NT2/D1 (cell line): ENCODE results near the gene KCNH2.

Experiments
- YY1 ChIP-seq: IDR thresholded peaks from 2 replicates; pipeline ENCODE4 v1.6.1; 2011; ENCODE audit not compliant: insufficient read length, insufficient read depth
- ZNF274 ChIP-seq: IDR thresholded peaks from 2 replicates; pipeline ENCODE4 v1.6.1; 2011; ENCODE audit warnings: mild to moderate bottlenecking, low read depth, low read length

DNA sequence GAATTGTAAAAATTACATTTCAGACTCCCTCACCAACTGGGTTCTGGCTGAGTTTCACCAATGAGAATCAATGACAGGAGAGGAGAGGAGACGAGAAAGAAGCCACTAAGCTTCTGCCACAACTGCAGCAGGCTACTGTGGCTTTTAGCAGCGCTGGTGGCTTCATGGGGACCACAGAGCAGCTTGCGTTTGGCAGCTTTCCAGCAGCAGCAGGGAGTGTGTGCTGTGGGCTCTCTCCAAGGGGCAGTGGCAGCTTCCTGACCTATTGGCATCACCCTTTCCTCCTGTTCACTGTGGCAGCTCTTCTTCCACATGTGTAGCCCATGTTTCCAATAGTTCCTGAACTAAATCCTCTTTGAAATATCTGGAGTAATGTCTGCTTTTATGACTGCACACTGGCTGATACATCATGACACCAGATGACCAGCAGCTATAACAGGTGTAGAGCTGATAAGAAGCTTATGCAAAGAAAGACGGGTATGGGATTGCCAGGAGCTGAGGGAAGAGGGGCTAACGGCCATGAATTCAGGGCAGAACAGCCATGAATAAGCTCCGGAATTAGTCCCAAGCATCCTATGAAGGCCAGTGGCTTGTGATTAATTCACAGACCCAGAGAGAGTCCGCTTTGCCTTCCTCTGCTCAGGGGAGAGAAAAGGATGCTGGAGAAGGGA, 46.8 kb downstream of the KCNH2 start:
- TF ChIP-seq ZNF274 (no peak), YY1 (no peak)
